Femur (tissue), 1 donor: Measurements from ENCODE around the gene CYP11A1.

Experiments
- DNase-seq: peaks from one replicate; pipeline ENCODE4 v3.0.0-alpha.2; 2017

CYP11A1 gene

GRCh38 chr15:74340150-74340549, 27.3 kb downstream of the CYP11A1 start:
- DNase-seq: no peak

- no peak for DNase-seq
Measured at GRCh38 chr15:74339371-74339770, 28.1 kb downstream of the CYP11A1 start.

GRCh38 chr15:74338676-74339075, 28.8 kb downstream of the CYP11A1 start:
- no peak for DNase-seq

- no peak for DNase-seq
Measured at GRCh38 chr15:74337607-74338211, 29.7 kb downstream of the CYP11A1 start.

- no peak for DNase-seq
Measured at GRCh38 chr15:74337146-74337545, 30.3 kb downstream of the CYP11A1 start.

GRCh38 chr15:74336061-74337005, 31.1 kb downstream of the CYP11A1 start:
- DNase-seq: no peak

GRCh38 chr15:74335396-74335795, 32.0 kb downstream of the CYP11A1 start:
- DNase-seq: no peak

GRCh38 chr15:74334127-74334526, 33.3 kb downstream of the CYP11A1 start:
- DNase-seq: no peak

- DNase-seq: no peak
Measured at GRCh38 chr15:74333662-74334061, 33.8 kb downstream of the CYP11A1 start.

GRCh38 chr15:74333093-74333492, 34.4 kb downstream of the CYP11A1 start:
- DNase-seq: no peak

GRCh38 chr15:74332611-74333010, 34.8 kb downstream of the CYP11A1 start:
- no peak for DNase-seq

- DNase-seq: no peak
Measured at GRCh38 chr15:74332011-74332410, 35.4 kb downstream of the CYP11A1 start.

GRCh38 chr15:74330861-74331408, 36.5 kb downstream of the CYP11A1 start:
- no peak for DNase-seq

GRCh38 chr15:74328331-74329056, 39.0 kb downstream of the CYP11A1 start:
- no peak for DNase-seq

- no peak for DNase-seq
Measured at GRCh38 chr15:74327756-74328155, 39.7 kb downstream of the CYP11A1 start.

- peak; percentile 81 for DNase-seq
Measured at GRCh38 chr15:74326746-74327145, 40.7 kb downstream of the CYP11A1 start.

- DNase-seq: no peak
Measured at GRCh38 chr15:74324714-74325113, 42.7 kb downstream of the CYP11A1 start.

GRCh38 chr15:74322558-74323180, 44.8 kb downstream of the CYP11A1 start:
- DNase-seq: peak; percentile 79

GRCh38 chr15:74320352-74321247, 46.8 kb downstream of the CYP11A1 start:
- DNase-seq: peak; percentile 80

GRCh38 chr15:74319596-74320351, 47.7 kb downstream of the CYP11A1 start:
- DNase-seq: peak; percentile 63

- no peak for DNase-seq
Measured at GRCh38 chr15:74319138-74319460, 48.3 kb downstream of the CYP11A1 start.
